ENCODE measurements around the gene NCF4. TPM values are rescaled to one million over a fixed set of nuclear protein-coding genes. Genes with fewer than 3 reads are reported as not detected.

Gene NCF4
- total RNA-seq, 1 experiment from 2014 or later, result not detected

GRCh38 chr22:36902143-36902926 is 41.5 kb downstream of the NCF4 start:
- H3K9ac ChIP-seq (ENCODE audit: extremely low read depth, insufficient read length, low read length), result no peak overlapping the region
- Mint-ChIP-seq H3K4me3 (no peak overlapping the region), H3K27ac (no peak overlapping the region; a peak in 1 of 7 replicates), H3K4me1 (peaks cover 22 to 27% of the 10 kb centered on the region in 2 experiments), H3K36me3 (ENCODE audit: insufficient read depth in 1 of 3, low read depth in 3 of 3) (peaks cover 7 to 11% (median 8%) of the 10 kb centered on the region in 3 experiments; a peak in 6 of 7 replicates), H3K9me3 (peaks cover 10 to 13% of the 10 kb centered on the region in 2 experiments), H3K27me3 (ENCODE audit: low read depth) (peaks cover 88% of the 10 kb centered on the region)
- H4K91ac ChIP-seq (ENCODE audit: insufficient read length, low read depth, low read length), result no peak overlapping the region
- H3K4me1 ChIP-seq (ENCODE audit: insufficient read depth, low read length), result peaks cover 6% of the 10 kb centered on the region; the same call in 1 of the 2 replicates
- H3K4ac ChIP-seq (ENCODE audit: low read depth, low read length), result no peak overlapping the region
- no peaks in the 10 kb centered on the region for H3K23me2 ChIP-seq (ENCODE audit: insufficient read length, low read depth, low read length, poor library complexity, severe bottlenecking)
- H3K23ac ChIP-seq (ENCODE audit: insufficient read length, low read depth, low read length), result no peak overlapping the region
- H2BK15ac ChIP-seq (ENCODE audit: low read depth, low read length), result no peak overlapping the region
- no peak overlapping the region for H2BK120ac ChIP-seq (ENCODE audit: low read depth, low read length, poor library complexity, severe bottlenecking)
- H3K14ac ChIP-seq (ENCODE audit: insufficient read depth, low read length), result no peak overlapping the region
- H4K20me1 ChIP-seq (ENCODE audit: control insufficient read depth, insufficient read depth, insufficient read length), result no peaks in the 10 kb centered on the region
- no peaks in the 10 kb centered on the region for H3K79me1 ChIP-seq (ENCODE audit: insufficient read depth, low read depth, low read length, poor library complexity, severe bottlenecking)
- H2BK12ac ChIP-seq (ENCODE audit: insufficient read length, low read depth, low read length), result no peak overlapping the region
- H3K27ac ChIP-seq (ENCODE audit: insufficient read length, low read depth, low read length), result no peak overlapping the region
- H4K5ac ChIP-seq (ENCODE audit: insufficient read length, low read depth, low read length), result no peak overlapping the region
- H3K9me3 ChIP-seq (ENCODE audit: control insufficient read depth, low read depth, low read length), result no peaks in the 10 kb centered on the region
- WGBS (ENCODE audit: extremely low coverage, insufficient read length, low lambda C conversion rate), result no CpG with 5 or more reads among the region's 8 CpGs
- H2BK5ac ChIP-seq (ENCODE audit: insufficient read length, low read length), result no peak overlapping the region
- H3K79me2 ChIP-seq (ENCODE audit: insufficient read depth, low read length), result no peaks in the 10 kb centered on the region
- no peak overlapping the region for H3K18ac ChIP-seq (ENCODE audit: insufficient read length, low read depth, low read length)
- H3K27me3 ChIP-seq (ENCODE audit: insufficient read depth, low read length), result no peaks in the 10 kb centered on the region
- no peak overlapping the region for H2AFZ ChIP-seq (ENCODE audit: low read length)
- H2BK20ac ChIP-seq (ENCODE audit: low read depth, low read length, poor library complexity, severe bottlenecking), result no peak overlapping the region
- H3K4me2 ChIP-seq (ENCODE audit: insufficient read depth, insufficient read length, low read length), result no peak overlapping the region
- no peak overlapping the region for H4K8ac ChIP-seq (replicated peaks; ENCODE audit: insufficient read length, low read depth, low read length)
- H3T11ph ChIP-seq (ENCODE audit: low read length), result no peak overlapping the region
- no peak for TF ChIP-seq CTCF (conservative IDR thresholded peaks at IDR 0.05)
- no peak overlapping the region for H3K56ac ChIP-seq (ENCODE audit: insufficient read length, low read depth, low read length)
- DNase-seq, result no peak
- no peak overlapping the region for H2AK5ac ChIP-seq (ENCODE audit: insufficient read length, low read length)
